ENCODE measurements around the gene MCM5. TPM values are rescaled to one million over a fixed set of nuclear protein-coding genes. Genes with fewer than 3 reads are reported as not detected.
"Not testable (repeated sequence)": the region's sequence is repeated elsewhere in the genome, so short reads cannot be mapped to it uniquely, and the experiment has no call there.

Gene MCM5
- total RNA-seq, 1 donor from 2014 or later, result 178 TPM

DNA sequence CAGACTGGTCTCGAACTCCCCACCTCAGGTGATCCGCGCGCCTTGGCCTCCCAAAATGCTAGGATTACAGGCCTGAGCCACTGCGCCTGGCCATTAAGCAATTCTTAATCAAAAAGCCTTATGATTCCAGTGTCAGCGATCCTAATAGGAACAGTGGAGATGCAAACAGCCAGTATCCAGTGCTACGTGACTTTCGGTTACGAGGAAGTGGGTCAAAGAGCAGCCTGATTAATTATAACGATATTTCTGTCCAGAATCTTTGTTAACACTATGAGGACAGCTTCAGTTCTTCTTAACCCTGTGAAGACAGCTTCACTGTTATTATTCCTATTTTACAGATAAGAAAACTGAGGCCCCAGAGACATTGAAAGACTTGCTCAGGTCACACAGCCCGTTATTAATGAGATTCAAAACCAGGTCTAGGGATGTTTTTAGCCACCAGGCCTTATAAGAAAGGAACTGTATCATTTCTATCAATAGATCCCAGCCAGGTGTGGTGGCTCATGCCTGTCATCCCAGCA is 36.3 kb upstream of the MCM5 start:
- ChIA-PET POLR2A (interaction anchor here (1.1 to 2.1 kb wide), 2 partner anchors 11 to 47 kb away, joined by 5 to 6 read pairs; no protein-coding TSS in a partner anchor), CTCF (interaction anchor here (0.7 kb wide), 1 partner anchor 12 kb away, joined by 3 read pairs; no protein-coding TSS in a partner anchor)
- ATAC-seq (ENCODE audit: low read depth) (no peak), DNase-seq (no peak)
- intact Hi-C loops (cut with micrococcal nuclease), result no loop called here
- Mint-ChIP-seq H3K27ac (no peak overlapping the region), H3K4me1 (peaks cover 59% of the 10 kb centered on the region), H3K4me3 (no peak overlapping the region), H3K27me3 (no peaks in the 10 kb centered on the region), H3K36me3 (ENCODE audit: low read depth) (no peaks in the 10 kb centered on the region), H3K9me3 (no peaks in the 10 kb centered on the region)
- TF ChIP-seq, protein P1, sequence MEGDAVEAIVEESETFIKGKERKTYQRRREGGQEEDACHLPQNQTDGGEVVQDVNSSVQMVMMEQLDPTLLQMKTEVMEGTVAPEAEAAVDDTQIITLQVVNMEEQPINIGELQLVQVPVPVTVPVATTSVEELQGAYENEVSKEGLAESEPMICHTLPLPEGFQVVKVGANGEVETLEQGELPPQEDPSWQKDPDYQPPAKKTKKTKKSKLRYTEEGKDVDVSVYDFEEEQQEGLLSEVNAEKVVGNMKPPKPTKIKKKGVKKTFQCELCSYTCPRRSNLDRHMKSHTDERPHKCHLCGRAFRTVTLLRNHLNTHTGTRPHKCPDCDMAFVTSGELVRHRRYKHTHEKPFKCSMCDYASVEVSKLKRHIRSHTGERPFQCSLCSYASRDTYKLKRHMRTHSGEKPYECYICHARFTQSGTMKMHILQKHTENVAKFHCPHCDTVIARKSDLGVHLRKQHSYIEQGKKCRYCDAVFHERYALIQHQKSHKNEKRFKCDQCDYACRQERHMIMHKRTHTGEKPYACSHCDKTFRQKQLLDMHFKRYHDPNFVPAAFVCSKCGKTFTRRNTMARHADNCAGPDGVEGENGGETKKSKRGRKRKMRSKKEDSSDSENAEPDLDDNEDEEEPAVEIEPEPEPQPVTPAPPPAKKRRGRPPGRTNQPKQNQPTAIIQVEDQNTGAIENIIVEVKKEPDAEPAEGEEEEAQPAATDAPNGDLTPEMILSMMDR (IDR thresholded peaks at IDR 0.05), result no peak

GRCh38 chr22:35364230-35364629 is 35.7 kb upstream of the MCM5 start:
- H3K36me3 Mint-ChIP-seq (ENCODE audit: low read depth); CTCF ChIA-PET; H3K27me3 Mint-ChIP-seq; intact Hi-C loops (cut with micrococcal nuclease); H3K9me3 Mint-ChIP-seq; H3K27ac Mint-ChIP-seq; ATAC-seq (ENCODE audit: low read depth); DNase-seq; H3K4me3 Mint-ChIP-seq: not testable (repeated sequence)
- POLR2A ChIA-PET, result interaction anchor here (1.1 kb wide), 1 partner anchor 46 kb away, joined by 6 read pairs; no protein-coding TSS in a partner anchor
- H3K4me1 Mint-ChIP-seq, result peaks cover 60% of the 10 kb centered on the region

DNA sequence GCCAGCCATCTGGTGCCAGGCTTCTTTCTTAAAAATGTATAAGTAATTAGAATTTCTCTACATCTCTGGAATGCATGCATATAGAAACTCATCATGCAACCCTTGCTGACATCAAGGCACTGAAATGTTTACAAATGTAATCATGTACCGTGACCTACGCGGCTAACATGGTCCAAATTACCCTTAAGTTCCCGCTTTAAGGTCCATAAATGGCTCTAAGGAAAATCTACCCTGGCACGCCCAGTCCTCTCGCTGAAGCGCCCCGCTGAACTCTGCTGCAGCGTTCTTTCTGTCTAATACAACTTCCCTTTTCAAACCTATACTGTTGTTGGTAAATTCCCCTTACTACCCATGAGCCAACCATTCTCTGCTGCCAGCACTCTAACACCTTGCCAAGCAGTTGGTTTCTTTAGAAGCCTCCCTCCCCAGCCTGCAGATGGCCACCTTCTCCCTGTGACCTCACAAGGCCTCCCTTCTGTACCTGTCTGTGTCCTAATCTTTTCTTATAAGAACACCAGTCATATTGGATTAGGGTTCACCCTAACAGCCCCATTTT is 32.5 kb upstream of the MCM5 start:
- CTCF ChIA-PET, result interaction anchor here (1.4 to 1.7 kb wide), 2 partner anchors 16 to 43 kb away, joined by 5 to 13 read pairs; no protein-coding TSS in a partner anchor
- TF ChIP-seq, protein P1 (IDR thresholded peaks at IDR 0.05), result no peak
- H3K36me3 Mint-ChIP-seq (ENCODE audit: low read depth), result no peaks in the 10 kb centered on the region
- ATAC-seq (ENCODE audit: low read depth) (peak; percentile 95), DNase-seq (peak; percentile 49)
- intact Hi-C loops (cut with micrococcal nuclease), result loop anchor here (1.0 kb wide), 3 partner anchors 10 to 43 kb away; no protein-coding TSS in a partner anchor
- H3K4me1 Mint-ChIP-seq, result peaks cover 60% of the 10 kb centered on the region
- POLR2A ChIA-PET, result interaction anchor here (1.0 to 1.4 kb wide), 3 partner anchors 15 to 43 kb away, joined by 3 to 5 read pairs (median 3); no protein-coding TSS in a partner anchor
- no peaks in the 10 kb centered on the region for H3K27me3 Mint-ChIP-seq
- H3K27ac Mint-ChIP-seq, result peak overlapping the region; percentile 88
- H3K4me3 Mint-ChIP-seq, result peak overlapping the region; percentile 45
- no peaks in the 10 kb centered on the region for H3K9me3 Mint-ChIP-seq

- ATAC-seq (ENCODE audit: low read depth) (no peak), DNase-seq (no peak)
- ChIA-PET POLR2A (interaction anchor here (1.0 to 1.6 kb wide), 4 partner anchors 9 to 42 kb away, joined by 3 to 5 read pairs (median 4); no protein-coding TSS in a partner anchor), CTCF (interaction anchor here (0.6 to 1.7 kb wide), 4 partner anchors 16 to 45 kb away, joined by 3 to 13 read pairs (median 4); no protein-coding TSS in a partner anchor)
- Mint-ChIP-seq H3K4me1 (peaks cover 52% of the 10 kb centered on the region), H3K9me3 (no peaks in the 10 kb centered on the region), H3K27ac (no peak overlapping the region), H3K4me3 (no peak overlapping the region), H3K36me3 (ENCODE audit: low read depth) (no peaks in the 10 kb centered on the region), H3K27me3 (no peaks in the 10 kb centered on the region)
- intact Hi-C loops (cut with micrococcal nuclease), result no loop called here
- TF ChIP-seq, protein P1 (IDR thresholded peaks at IDR 0.05), result no peak
These were observed 31.6 kb upstream of the MCM5 start for GRCh38 chr22:35368386-35368785.

DNA sequence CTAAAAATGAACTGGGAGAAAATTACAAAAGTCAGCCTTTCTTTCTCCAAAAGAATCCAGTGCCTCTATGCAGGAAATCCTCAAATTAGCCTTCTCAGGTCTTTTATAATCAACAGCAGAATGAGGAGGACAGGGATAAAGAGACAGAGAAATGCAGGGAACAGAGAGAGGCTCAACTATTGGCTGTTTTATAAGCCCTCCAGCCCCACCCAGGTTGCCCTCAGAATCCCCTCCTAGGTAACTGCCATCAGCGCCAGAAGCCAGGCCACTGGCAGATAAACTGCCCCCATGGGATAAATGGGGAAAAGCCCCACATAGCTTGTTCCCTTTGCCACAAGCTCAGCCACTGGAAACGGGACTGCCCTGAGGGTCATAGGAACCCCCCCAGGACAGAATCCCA is 29.9 kb upstream of the MCM5 start:
- Mint-ChIP-seq H3K27me3 (no peaks in the 10 kb centered on the region), H3K27ac (no peak overlapping the region), H3K36me3 (ENCODE audit: low read depth) (no peaks in the 10 kb centered on the region), H3K4me3 (no peak overlapping the region), H3K9me3 (no peaks in the 10 kb centered on the region), H3K4me1 (peaks cover 49% of the 10 kb centered on the region)
- intact Hi-C loops (cut with micrococcal nuclease), result no loop called here
- ChIA-PET CTCF (interaction anchor here (1.5 to 2.5 kb wide), 2 partner anchors 17 to 40 kb away, joined by 5 to 13 read pairs; no protein-coding TSS in a partner anchor), POLR2A (interaction anchor here (3.0 to 3.9 kb wide), 2 partner anchors 17 to 41 kb away, joined by 12 to 36 read pairs; no protein-coding TSS in a partner anchor)
- ATAC-seq (ENCODE audit: low read depth) (no peak), DNase-seq (no peak)
- TF ChIP-seq, protein P1 (IDR thresholded peaks at IDR 0.05), result no peak
